ENCODE results near the gene SLC10A3.
A peak's percentile ranks its signal among the peaks of the same experiment; 100 is the strongest.

SLC10A3 gene

DNA sequence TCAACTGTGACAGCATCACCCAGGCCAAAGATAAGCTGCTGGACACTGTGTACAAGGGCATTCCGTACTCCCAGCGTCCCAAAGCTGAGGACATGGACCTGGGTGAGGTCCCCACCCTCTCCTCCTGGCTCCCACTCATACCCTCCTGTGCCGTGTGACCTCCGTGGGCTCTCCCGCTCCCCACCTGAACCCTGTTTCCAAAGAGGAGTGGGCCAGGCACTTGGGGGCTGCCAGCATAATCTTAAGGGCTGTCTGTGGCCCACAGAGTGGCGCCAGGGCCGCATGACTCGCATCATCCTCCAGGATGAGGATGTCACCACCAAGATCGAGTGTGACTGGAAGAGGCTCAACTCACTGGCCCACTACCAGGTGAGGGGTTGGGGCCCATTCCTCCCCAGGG is 21.3 kb downstream of the SLC10A3 start:
- no peak overlapping the region for H3K27ac ChIP-seq (ENCODE audit: low read depth, low read length)
- no peak overlapping the region for H3K4me3 ChIP-seq (ENCODE audit: low read depth in 1 of 2, low read length in 2 of 2)
- no peak overlapping the region for H3K9ac ChIP-seq (ENCODE audit: low read length)
- peaks cover 8% of the 10 kb centered on the region for H3K36me3 ChIP-seq (ENCODE audit: insufficient read depth, low read length)
- H3K4me1 ChIP-seq (ENCODE audit: insufficient read depth, low read length): no peaks in the 10 kb centered on the region
- H3K9me3 ChIP-seq (ENCODE audit: low read length): no peaks in the 10 kb centered on the region
- H3K27me3 ChIP-seq (ENCODE audit: control insufficient read depth in 1 of 2, insufficient read depth in 2 of 2, low read length in 2 of 2): no peaks in the 10 kb centered on the region

DNA sequence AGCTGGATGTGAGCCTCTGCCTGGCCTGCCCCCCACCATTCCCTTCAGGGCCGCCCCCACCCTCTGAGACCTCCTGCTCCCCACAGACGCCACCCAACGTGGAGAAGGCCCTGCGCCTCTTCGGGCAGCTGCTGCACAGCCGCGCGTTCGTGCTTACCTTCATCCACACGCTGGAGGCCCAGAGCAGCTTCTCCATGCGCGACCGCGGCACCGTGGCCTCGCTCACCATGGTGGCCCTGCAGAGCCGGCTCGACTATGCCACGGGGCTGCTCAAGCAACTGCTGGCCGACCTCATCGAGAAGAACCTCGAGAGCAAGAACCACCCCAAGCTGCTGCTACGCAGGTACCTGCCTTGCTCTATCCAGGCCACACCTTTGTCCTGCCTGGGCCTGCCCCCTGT is 22.2 kb downstream of the SLC10A3 start:
- Histone ChIP-seq H3K27me3 (ENCODE audit: control insufficient read depth in 1 of 2, insufficient read depth in 2 of 2, low read length in 2 of 2) (no peaks in the 10 kb centered on the region), H3K9ac (ENCODE audit: low read length) (no peak overlapping the region), H3K4me3 (ENCODE audit: low read depth in 1 of 2, low read length in 2 of 2) (no peak overlapping the region), H3K9me3 (ENCODE audit: low read length) (no peaks in the 10 kb centered on the region), H3K36me3 (ENCODE audit: insufficient read depth, low read length) (peaks cover 8% of the 10 kb centered on the region), H3K27ac (ENCODE audit: low read depth, low read length) (no peak overlapping the region), H3K4me1 (ENCODE audit: insufficient read depth, low read length) (no peaks in the 10 kb centered on the region)

DNA sequence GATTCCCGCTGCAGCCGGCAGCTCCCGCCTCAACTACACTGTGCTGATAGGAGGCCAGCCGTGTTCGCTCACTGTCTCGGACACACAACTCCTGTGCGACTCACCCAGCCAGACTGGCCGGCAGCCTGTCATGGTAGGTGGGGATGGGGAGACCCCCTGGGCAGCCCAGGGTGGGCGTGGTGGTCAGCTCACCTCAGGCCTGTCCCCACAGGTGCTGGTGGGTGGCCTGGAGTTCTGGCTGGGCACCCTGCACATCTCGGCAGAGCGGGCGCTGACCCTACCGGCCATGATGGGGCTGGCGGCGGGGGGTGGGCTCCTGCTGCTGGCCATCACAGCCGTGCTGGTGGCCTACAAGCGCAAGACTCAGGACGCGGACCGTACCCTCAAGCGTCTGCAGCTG is 22.9 kb downstream of the SLC10A3 start:
- Histone ChIP-seq H3K9me3 (ENCODE audit: low read length) (no peaks in the 10 kb centered on the region), H3K4me1 (ENCODE audit: insufficient read depth, low read length) (no peaks in the 10 kb centered on the region), H3K27ac (ENCODE audit: low read depth, low read length) (no peak overlapping the region), H3K4me3 (ENCODE audit: low read depth in 1 of 2, low read length in 2 of 2) (no peak overlapping the region), H3K36me3 (ENCODE audit: insufficient read depth, low read length) (peaks cover 8% of the 10 kb centered on the region), H3K27me3 (ENCODE audit: control insufficient read depth in 1 of 2, insufficient read depth in 2 of 2, low read length in 2 of 2) (no peaks in the 10 kb centered on the region), H3K9ac (ENCODE audit: low read length) (no peak overlapping the region)

DNA sequence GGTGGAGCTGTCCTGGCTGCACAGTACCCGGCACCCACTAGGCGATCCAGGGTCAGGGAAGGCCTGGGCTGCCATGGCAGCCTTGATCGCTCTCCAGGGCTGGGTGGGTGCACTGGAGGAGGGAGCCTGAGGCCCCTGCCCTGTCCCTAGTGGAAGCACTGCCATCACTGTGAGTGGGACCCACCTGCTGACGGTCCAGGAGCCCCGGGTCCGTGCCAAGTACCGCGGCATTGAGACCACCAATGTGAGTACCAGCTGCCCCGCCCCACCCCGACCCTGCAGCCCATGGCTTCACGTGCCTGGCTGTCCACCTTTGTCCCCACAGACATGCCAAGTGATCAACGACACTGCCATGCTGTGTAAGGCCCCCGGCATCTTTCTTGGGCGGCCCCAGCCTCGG is 23.5 kb downstream of the SLC10A3 start:
- Histone ChIP-seq H3K9ac (ENCODE audit: low read length) (no peak overlapping the region), H3K4me3 (ENCODE audit: low read depth in 1 of 2, low read length in 2 of 2) (no peak overlapping the region), H3K27me3 (ENCODE audit: control insufficient read depth in 1 of 2, insufficient read depth in 2 of 2, low read length in 2 of 2) (no peaks in the 10 kb centered on the region), H3K4me1 (ENCODE audit: insufficient read depth, low read length) (no peaks in the 10 kb centered on the region), H3K36me3 (ENCODE audit: insufficient read depth, low read length) (peaks cover 8% of the 10 kb centered on the region), H3K9me3 (ENCODE audit: low read length) (no peaks in the 10 kb centered on the region), H3K27ac (ENCODE audit: low read depth, low read length) (no peak overlapping the region)

DNA sequence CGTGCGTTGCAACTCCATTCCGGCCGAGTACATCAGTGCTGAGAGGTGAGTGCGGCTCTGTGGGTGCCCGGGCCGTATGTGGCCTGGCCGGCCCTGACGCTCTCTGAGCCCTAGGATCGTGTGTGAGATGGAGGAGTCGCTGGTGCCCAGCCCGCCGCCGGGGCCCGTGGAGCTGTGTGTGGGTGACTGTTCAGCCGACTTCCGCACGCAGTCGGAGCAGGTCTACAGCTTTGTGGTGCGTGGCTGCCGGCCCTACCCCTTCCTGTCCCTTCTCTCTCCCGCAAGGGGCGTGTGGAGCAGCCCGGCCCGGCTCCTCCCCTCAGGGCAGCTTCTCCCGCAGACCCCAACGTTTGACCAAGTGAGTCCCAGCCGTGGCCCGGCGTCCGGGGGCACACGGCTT is 24.4 kb downstream of the SLC10A3 start:
- H3K4me3 ChIP-seq (ENCODE audit: low read depth in 1 of 2, low read length in 2 of 2): no peak overlapping the region
- H3K9me3 ChIP-seq (ENCODE audit: low read length): no peaks in the 10 kb centered on the region
- no peak overlapping the region for H3K27ac ChIP-seq (ENCODE audit: low read depth, low read length)
- H3K36me3 ChIP-seq (ENCODE audit: insufficient read depth, low read length): peaks cover 8% of the 10 kb centered on the region
- H3K27me3 ChIP-seq (ENCODE audit: control insufficient read depth in 1 of 2, insufficient read depth in 2 of 2, low read length in 2 of 2): no peaks in the 10 kb centered on the region
- H3K4me1 ChIP-seq (ENCODE audit: insufficient read depth, low read length): no peaks in the 10 kb centered on the region
- no peak overlapping the region for H3K9ac ChIP-seq (ENCODE audit: low read length)

DNA sequence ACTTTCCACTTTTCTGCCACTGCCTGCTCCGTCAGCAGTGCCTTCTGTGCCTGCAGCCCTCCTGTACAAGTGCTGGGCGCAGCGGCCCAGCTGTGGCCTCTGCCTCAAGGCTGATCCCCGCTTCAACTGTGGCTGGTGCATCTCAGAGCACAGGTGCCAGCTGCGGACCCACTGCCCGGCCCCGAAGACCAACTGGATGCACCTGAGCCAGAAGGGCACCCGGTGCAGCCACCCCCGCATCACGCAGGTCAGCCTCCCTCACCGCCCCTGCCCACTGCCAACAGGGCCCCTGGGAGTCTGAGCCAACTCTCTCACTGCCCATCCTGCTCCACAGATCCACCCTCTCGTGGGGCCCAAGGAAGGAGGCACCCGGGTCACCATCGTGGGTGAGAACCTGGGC is 24.8 kb downstream of the SLC10A3 start:
- Histone ChIP-seq H3K4me3 (ENCODE audit: low read depth in 1 of 2, low read length in 2 of 2) (no peak overlapping the region), H3K36me3 (ENCODE audit: insufficient read depth, low read length) (peaks cover 8% of the 10 kb centered on the region), H3K27me3 (ENCODE audit: control insufficient read depth in 1 of 2, insufficient read depth in 2 of 2, low read length in 2 of 2) (no peaks in the 10 kb centered on the region), H3K27ac (ENCODE audit: low read depth, low read length) (no peak overlapping the region), H3K4me1 (ENCODE audit: insufficient read depth, low read length) (no peaks in the 10 kb centered on the region), H3K9me3 (ENCODE audit: low read length) (no peaks in the 10 kb centered on the region), H3K9ac (ENCODE audit: low read length) (no peak overlapping the region)

DNA sequence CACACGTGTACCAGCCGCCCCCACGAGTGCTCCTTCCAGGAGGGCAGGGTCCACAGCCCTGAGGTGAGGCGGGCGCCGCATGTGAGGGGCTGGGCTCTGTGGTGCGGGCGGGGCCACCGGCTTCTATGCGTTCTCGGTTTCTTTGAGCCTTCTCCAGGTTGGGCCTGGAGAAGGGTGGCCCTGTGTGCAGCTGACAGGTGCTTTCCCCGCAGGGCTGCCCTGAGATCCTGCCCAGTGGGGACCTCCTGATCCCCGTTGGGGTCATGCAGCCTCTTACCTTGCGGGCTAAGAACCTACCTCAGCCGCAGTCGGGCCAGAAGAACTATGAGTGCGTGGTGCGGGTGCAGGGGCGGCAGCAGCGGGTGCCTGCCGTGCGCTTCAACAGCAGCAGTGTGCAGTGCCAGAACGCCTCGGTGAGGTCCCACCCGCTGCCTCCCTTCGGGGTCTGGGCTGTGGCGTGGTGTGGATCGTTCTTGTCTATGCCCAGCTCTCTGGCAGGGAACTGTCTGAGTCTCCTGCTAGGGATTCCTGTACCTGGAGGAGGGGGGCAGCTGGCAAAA is 25.5 kb downstream of the SLC10A3 start:
- no peaks in the 10 kb centered on the region for H3K4me1 ChIP-seq (ENCODE audit: insufficient read depth, low read length)
- no peaks in the 10 kb centered on the region for H3K27me3 ChIP-seq (ENCODE audit: control insufficient read depth in 1 of 2, insufficient read depth in 2 of 2, low read length in 2 of 2)
- no peak overlapping the region for H3K27ac ChIP-seq (ENCODE audit: low read depth, low read length)
- no peaks in the 10 kb centered on the region for H3K9me3 ChIP-seq (ENCODE audit: low read length)
- no peak overlapping the region for H3K4me3 ChIP-seq (ENCODE audit: low read depth in 1 of 2, low read length in 2 of 2)
- H3K9ac ChIP-seq (ENCODE audit: low read length): no peak overlapping the region
- peaks cover 8% of the 10 kb centered on the region for H3K36me3 ChIP-seq (ENCODE audit: insufficient read depth, low read length)

DNA sequence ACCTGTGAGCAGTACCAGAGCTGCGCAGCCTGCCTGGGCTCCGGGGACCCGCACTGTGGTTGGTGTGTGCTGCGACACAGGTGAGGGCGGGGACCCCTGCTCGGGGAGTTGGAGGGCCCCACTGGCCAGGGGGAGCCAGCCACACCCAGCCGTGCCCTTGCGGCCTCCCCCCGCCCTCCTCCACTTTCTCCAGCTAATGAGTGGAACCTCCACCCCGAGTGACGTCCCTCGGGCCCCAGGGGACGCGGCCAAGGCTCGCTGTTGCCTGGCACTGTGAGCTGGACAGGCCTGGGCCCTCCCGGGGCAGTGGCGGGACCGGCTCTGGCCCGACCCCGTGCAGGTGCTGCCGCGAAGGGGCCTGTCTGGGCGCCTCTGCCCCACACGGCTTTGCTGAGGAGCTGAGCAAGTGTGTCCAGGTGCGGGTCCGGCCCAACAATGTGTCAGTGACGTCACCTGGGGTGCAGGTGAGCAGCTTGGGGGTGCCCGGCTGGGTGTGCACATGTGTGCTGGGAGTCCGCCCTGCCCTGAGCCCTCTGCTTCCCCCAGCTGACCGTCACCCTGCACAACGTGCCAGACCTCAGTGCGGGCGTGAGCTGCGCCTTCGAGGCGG is 26.7 kb downstream of the SLC10A3 start:
- H3K4me1 ChIP-seq (ENCODE audit: insufficient read depth, low read length): no peaks in the 10 kb centered on the region
- no peaks in the 10 kb centered on the region for H3K27me3 ChIP-seq (ENCODE audit: control insufficient read depth in 1 of 2, insufficient read depth in 2 of 2, low read length in 2 of 2)

DNA sequence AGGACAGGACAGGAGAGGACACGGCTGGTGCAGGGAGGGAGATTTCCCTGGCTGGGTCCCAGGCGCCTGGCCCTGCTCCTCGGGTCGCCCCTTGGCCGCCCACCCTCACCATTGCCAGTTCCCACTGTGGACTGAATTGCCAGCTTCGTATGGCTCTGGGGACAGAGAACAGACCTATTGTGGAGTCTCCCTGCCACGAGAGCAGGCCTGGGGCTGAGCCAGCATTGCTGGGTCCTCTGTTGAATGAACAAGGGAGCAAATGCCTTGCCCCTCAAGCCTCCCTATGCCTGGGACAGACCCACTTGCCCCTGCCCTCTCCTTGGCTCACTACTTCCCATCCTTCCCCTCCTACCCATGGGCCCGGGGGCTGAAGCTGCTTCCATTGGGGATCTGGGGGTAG is 28.0 kb downstream of the SLC10A3 start:
- Histone ChIP-seq H3K27ac (ENCODE audit: low read depth, low read length) (no peak overlapping the region), H3K27me3 (ENCODE audit: control insufficient read depth in 1 of 2, insufficient read depth in 2 of 2, low read length in 2 of 2) (no peaks in the 10 kb centered on the region), H3K9ac (ENCODE audit: low read length) (no peak overlapping the region), H3K9me3 (ENCODE audit: low read length) (no peaks in the 10 kb centered on the region), H3K36me3 (ENCODE audit: insufficient read depth, low read length) (no peaks in the 10 kb centered on the region), H3K4me1 (ENCODE audit: insufficient read depth, low read length) (no peaks in the 10 kb centered on the region), H3K4me3 (ENCODE audit: low read depth in 1 of 2, low read length in 2 of 2) (no peak overlapping the region)

More for the DNA sequence above, 26.7 kb downstream of the SLC10A3 start:
- Histone ChIP-seq H3K4me3 (ENCODE audit: low read depth in 1 of 2, low read length in 2 of 2) (no peak overlapping the region), H3K27ac (ENCODE audit: low read depth, low read length) (no peak overlapping the region), H3K9me3 (ENCODE audit: low read length) (no peaks in the 10 kb centered on the region), H3K9ac (ENCODE audit: low read length) (no peak overlapping the region), H3K36me3 (ENCODE audit: insufficient read depth, low read length) (peaks cover 2% of the 10 kb centered on the region)

DNA sequence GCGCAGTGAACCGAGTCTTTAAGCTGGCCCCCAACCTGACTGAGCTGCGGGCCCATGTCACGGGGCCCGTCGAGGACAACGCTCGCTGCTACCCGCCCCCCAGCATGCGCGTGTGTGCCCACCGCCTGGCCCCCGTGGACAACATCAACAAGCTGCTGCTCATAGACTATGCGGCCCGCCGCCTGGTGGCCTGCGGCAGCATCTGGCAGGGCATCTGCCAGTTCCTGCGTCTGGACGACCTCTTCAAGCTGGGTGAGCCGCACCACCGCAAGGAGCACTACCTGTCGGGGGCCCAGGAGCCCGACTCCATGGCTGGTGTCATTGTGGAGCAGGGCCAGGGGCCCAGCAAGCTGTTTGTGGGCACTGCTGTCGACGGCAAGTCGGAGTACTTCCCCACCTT is 30.1 kb downstream of the SLC10A3 start:
- H3K27me3 ChIP-seq (ENCODE audit: control insufficient read depth in 1 of 2, insufficient read depth in 2 of 2, low read length in 2 of 2): no peaks in the 10 kb centered on the region
- no peak overlapping the region for H3K4me3 ChIP-seq (ENCODE audit: low read depth in 1 of 2, low read length in 2 of 2)
- H3K36me3 ChIP-seq (ENCODE audit: insufficient read depth, low read length): no peaks in the 10 kb centered on the region
- no peak overlapping the region for H3K9ac ChIP-seq (ENCODE audit: low read length)
- no peaks in the 10 kb centered on the region for H3K9me3 ChIP-seq (ENCODE audit: low read length)
- H3K4me1 ChIP-seq (ENCODE audit: insufficient read depth, low read length): no peaks in the 10 kb centered on the region
- H3K27ac ChIP-seq (ENCODE audit: low read depth, low read length): no peak overlapping the region

DNA sequence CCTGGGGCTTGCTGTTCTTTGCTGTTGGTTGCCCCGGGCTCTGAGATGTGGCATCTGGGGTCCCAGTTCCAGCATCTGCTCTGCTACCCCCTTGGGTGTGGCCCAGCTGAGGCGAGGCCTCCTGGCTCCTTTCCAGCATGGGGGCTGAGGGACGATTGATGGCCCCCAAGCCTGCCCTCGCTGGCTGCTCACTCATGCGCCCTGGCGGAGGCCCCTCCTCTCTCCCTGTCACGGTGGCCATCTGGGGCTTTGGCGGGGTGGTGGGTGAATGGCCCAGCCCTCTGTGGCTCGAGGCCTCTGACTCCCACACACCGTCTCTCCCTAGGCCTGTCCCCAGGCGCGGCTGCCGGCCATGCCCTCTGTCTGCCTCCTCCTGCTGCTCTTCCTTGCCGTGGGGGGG is 30.6 kb downstream of the SLC10A3 start:
- Histone ChIP-seq H3K4me3 (ENCODE audit: low read depth in 1 of 2, low read length in 2 of 2) (peak overlapping the region in 1 of 2 donors; percentile 27), H3K27ac (ENCODE audit: low read depth, low read length) (no peak overlapping the region)

More for the DNA sequence above, 30.6 kb downstream of the SLC10A3 start:
- Histone ChIP-seq H3K27me3 (ENCODE audit: control insufficient read depth in 1 of 2, insufficient read depth in 2 of 2, low read length in 2 of 2) (no peaks in the 10 kb centered on the region), H3K36me3 (ENCODE audit: insufficient read depth, low read length) (no peaks in the 10 kb centered on the region), H3K9me3 (ENCODE audit: low read length) (no peaks in the 10 kb centered on the region), H3K4me1 (ENCODE audit: insufficient read depth, low read length) (no peaks in the 10 kb centered on the region), H3K9ac (ENCODE audit: low read length) (no peak overlapping the region)

Data from muscle layer of colon (tissue), 2 donors.